AG04450 (cell line): Measurements from ENCODE around the gene VPS13D. TPM values are rescaled to one million over a fixed set of nuclear protein-coding genes. Genes with fewer than 3 reads are reported as not detected.

ENCODE experiments used
- CTCF ChIA-PET: fragments of 300-600, 350-600 bp; formaldehyde crosslinking; extraction: SDS; loops from one replicate; lab custom pipeline; 2022; ENCODE audit warnings: antibody characterized with exemption, inconsistent platforms; lab: Charles Lee
- POLR2A ChIA-PET: fragments of 350-600 bp; formaldehyde crosslinking; extraction: SDS; loops from one replicate; lab custom pipeline; 2021; ENCODE audit warnings: antibody characterized with exemption, inconsistent platforms; lab: Yijun Ruan, JAX
- DNase-seq: peaks from one replicate; pipeline ENCODE4 v3.0.0-alpha.2; 2011; ENCODE audit warnings: low read depth, low spot score
- H3K27ac ChIP-seq: one replicate; pipeline ENCODE4 v1.5.1; 2012; ENCODE audit warnings: low read depth, low read length, control low read depth
- H3K27me3 ChIP-seq: one replicate; pipeline ENCODE4 v1.6.0; 2012; ENCODE audit warnings: low read length; ENCODE audit not compliant: control insufficient read depth, insufficient read depth
- H3K4me3 ChIP-seq: 2 replicates; pipeline ENCODE4 v1.5.1; 2011; ENCODE audit warnings: mild to moderate bottlenecking, low read depth, low read length, control low read depth
- H3K9me3 ChIP-seq: 2 replicates; pipeline ENCODE4 v1.5.1; 2012; ENCODE audit warnings: low read length; ENCODE audit not compliant: control insufficient read depth, insufficient read depth
- CTCF ChIP-seq: IDR thresholded peaks from 2 replicates; pipeline ENCODE4 v1.5.1; 2011; ENCODE audit warnings: low read depth, low read length, control low read depth, inconsistent platforms
- polyA plus RNA-seq: library from polyadenylated mRNA; depleted of rRNA; stranded (reverse); fragments of >200 nt; gene quantifications from 2 replicates; pipeline ENCODE4 v1.2.3, GENCODE V29; 2011

VPS13D gene
- polyA plus RNA-seq, 1 experiment, result 18.3 TPM

GRCh38 chr1:12271033-12271432 is 41.2 kb downstream of the VPS13D start:
- POLR2A ChIA-PET, result no interaction called here
- no peak for DNase-seq
- H3K27me3 ChIP-seq, result no peaks in the 10 kb centered on the region
- no peak overlapping the region for H3K4me3 ChIP-seq
- TF ChIP-seq CTCF, result no peak
- CTCF ChIA-PET, result interaction anchor here (0.7 to 4.0 kb wide), 4 partner anchors 18 to 388 kb away, joined by 3 to 30 read pairs (median 3); no protein-coding TSS in a partner anchor
- no peaks in the 10 kb centered on the region for H3K9me3 ChIP-seq
- no peak overlapping the region for H3K27ac ChIP-seq

- no peak for DNase-seq
- ChIA-PET CTCF (interaction anchor here (0.6 to 4.0 kb wide), 6 partner anchors 8 to 386 kb away, joined by 3 to 30 read pairs (median 4); no protein-coding TSS in a partner anchor), POLR2A (no interaction called here)
- no peaks in the 10 kb centered on the region for H3K27me3 ChIP-seq
- H3K27ac ChIP-seq, result no peak overlapping the region
- TF ChIP-seq CTCF, result no peak
- H3K9me3 ChIP-seq, result no peaks in the 10 kb centered on the region
- no peak overlapping the region for H3K4me3 ChIP-seq
These were observed 42.9 kb downstream of the VPS13D start for GRCh38 chr1:12272770-12273169.

- TF ChIP-seq CTCF, result peak; percentile 81
- ChIA-PET CTCF (interaction anchor here (0.7 to 4.8 kb wide), 21 partner anchors 11 to 387 kb away, joined by 3 to 72 read pairs (median 5); no protein-coding TSS in a partner anchor), POLR2A (no interaction called here)
- no peak for DNase-seq
- Histone ChIP-seq H3K4me3 (no peak overlapping the region), H3K27me3 (no peaks in the 10 kb centered on the region), H3K9me3 (no peaks in the 10 kb centered on the region), H3K27ac (no peak overlapping the region)
These were observed 45.5 kb downstream of the VPS13D start for GRCh38 chr1:12275370-12275769.

- Histone ChIP-seq H3K27me3 (no peaks in the 10 kb centered on the region), H3K4me3 (no peak overlapping the region), H3K27ac (no peak overlapping the region), H3K9me3 (no peaks in the 10 kb centered on the region)
- ChIA-PET CTCF (interaction anchor here (0.6 to 4.8 kb wide), 31 partner anchors 10 to 383 kb away, joined by 3 to 72 read pairs (median 4); no protein-coding TSS in a partner anchor), POLR2A (no interaction called here)
- TF ChIP-seq CTCF, result peak; percentile 60
- DNase-seq, result no peak
These were observed 46.4 kb downstream of the VPS13D start for GRCh38 chr1:12276225-12276624.

GRCh38 chr1:12279003-12279402 is 49.2 kb downstream of the VPS13D start:
- CTCF ChIA-PET, result interaction anchor here (0.6 to 4.8 kb wide), 6 partner anchors 11 to 1241 kb away, joined by 3 to 72 read pairs (median 4); no protein-coding TSS in a partner anchor
- no peak for TF ChIP-seq CTCF

More at GRCh38 chr1:12279003-12279402, 49.2 kb downstream of the VPS13D start:
- Histone ChIP-seq H3K4me3 (no peak overlapping the region), H3K27me3 (no peaks in the 10 kb centered on the region), H3K9me3 (no peaks in the 10 kb centered on the region), H3K27ac (no peak overlapping the region)
- POLR2A ChIA-PET, result interaction anchor here (0.6 kb wide), 1 partner anchor 353 kb away, joined by 3 read pairs; the partner anchor contains the start of gene KIAA2013
- no peak for DNase-seq
